K562 (cell line): ENCODE measurements around the gene COPB2. TPM values are rescaled to one million over a fixed set of nuclear protein-coding genes. Genes with fewer than 3 reads are reported as not detected.

Source experiments
- ARID1B ChIP-seq: fragments of 450-650 bp; IDR thresholded peaks from 2 replicates; pipeline ENCODE4 v1.6.1; 2016; ENCODE audit warnings: antibody characterized with exemption, mild to moderate bottlenecking, inconsistent platforms
- ATF3 ChIP-seq, 2 experiments: fragments of 450-650 bp in 1 of 2; sonication (generic) in 1 of 2; formaldehyde crosslinking in 1 of 2; IDR thresholded peaks in 1 of 2; conservative IDR thresholded peaks in 1 of 2; 2 replicates each; pipeline versions ENCODE4 v1.6.1 to v1.8.1; 2016 to 2023; ENCODE audit warnings: mild to moderate bottlenecking in 2 of 2, moderate library complexity in 2 of 2, inconsistent platforms in 1 of 2, missing genetic modification reagents in 1 of 2
- BCOR ChIP-seq: fragments of 450-650 bp; IDR thresholded peaks from 2 replicates; pipeline ENCODE4 v1.6.1; 2016
- CBX2 ChIP-seq: fragments of 200-600 bp; sonication (generic); IDR thresholded peaks from one replicate; pipeline ENCODE4 v1.6.1; 2012; ENCODE audit warnings: mild to moderate bottlenecking, low read length, inconsistent platforms; ENCODE audit not compliant: insufficient read depth, poor library complexity, severe bottlenecking
- CBX8 ChIP-seq: fragments of 200-600 bp; sonication (generic); IDR thresholded peaks from 2 replicates; pipeline ENCODE4 v1.6.1; 2012; ENCODE audit warnings: borderline replicate concordance, mixed run types, low read depth, mild to moderate bottlenecking, moderate library complexity, mixed read lengths, low read length, control low read depth, inconsistent platforms; ENCODE audit not compliant: poor library complexity, severe bottlenecking; ENCODE audit errors: extremely low read depth
- CHCHD3 ChIP-seq: fragments of 250-450 bp; sonication (Bioruptor Pico); IDR thresholded peaks from 2 replicates; pipeline ENCODE4 v2.1.2; 2022; ENCODE audit warnings: mild to moderate bottlenecking
- CREM ChIP-seq: IDR thresholded peaks from 2 replicates; pipeline ENCODE4 v1.6.1; 2014; ENCODE audit warnings: antibody characterized with exemption, low read depth
- CTBP1 ChIP-seq: fragments of 450-650 bp; IDR thresholded peaks from 2 replicates; pipeline ENCODE4 v1.6.1; 2016; ENCODE audit warnings: borderline replicate concordance
- ETV5 ChIP-seq: sonication (generic); formaldehyde crosslinking; IDR thresholded peaks from 2 replicates; pipeline ENCODE4 v1.4.0; 2020; ENCODE audit warnings: low read depth, mild to moderate bottlenecking, missing genetic modification reagents
- FOS ChIP-seq: IDR thresholded peaks from 3 replicates; pipeline ENCODE4 v1.6.1; 2011; ENCODE audit not compliant: insufficient read length; ENCODE audit errors: extremely low read depth
- FOXA3 ChIP-seq, 2 experiments: fragments of 450-650 bp in 1 of 2; sonication (generic) in 1 of 2; formaldehyde crosslinking; IDR thresholded peaks in 1 of 2; conservative IDR thresholded peaks in 1 of 2; 2 replicates each; pipeline versions ENCODE4 v1.4.0 to v1.8.0; 2020 to 2022; ENCODE audit warnings: mild to moderate bottlenecking in 2 of 2, missing genetic modification reagents in 1 of 2
- GATA2 ChIP-seq: sonication (generic); formaldehyde crosslinking; IDR thresholded peaks from 2 replicates; pipeline ENCODE4 v1.4.0; 2020; ENCODE audit warnings: mild to moderate bottlenecking, missing genetic modification reagents
- GATAD2B ChIP-seq: fragments of 450-650 bp; IDR thresholded peaks from 2 replicates; pipeline ENCODE4 v1.6.1; 2017; ENCODE audit warnings: mild to moderate bottlenecking, borderline replicate concordance
- HDAC3 ChIP-seq: fragments of 450-650 bp; IDR thresholded peaks from 2 replicates; pipeline ENCODE4 v1.6.1; 2018; ENCODE audit warnings: borderline replicate concordance, mild to moderate bottlenecking, moderate library complexity; ENCODE audit not compliant: partially characterized antibody
- MAZ ChIP-seq, 2 experiments: fragments of 450-650 bp in 1 of 2; sonication (generic) in 1 of 2; formaldehyde crosslinking; IDR thresholded peaks in 1 of 2; conservative IDR thresholded peaks in 1 of 2; 2 replicates each; pipeline versions ENCODE4 v1.4.0 to v1.5.0; 2020; ENCODE audit warnings: mild to moderate bottlenecking in 1 of 2, missing genetic modification reagents in 1 of 2
- MCM7 ChIP-seq, 2 experiments: fragments of 450-650 bp; IDR thresholded peaks; 2 replicates each; pipeline ENCODE4 v1.6.1; 2016 to 2018
- NCOA6 ChIP-seq: fragments of 450-650 bp; IDR thresholded peaks from 2 replicates; pipeline ENCODE4 v1.6.1; 2017; ENCODE audit warnings: mild to moderate bottlenecking
- NFE2 ChIP-seq: IDR thresholded peaks from 2 replicates; pipeline ENCODE4 v1.6.1; 2014; ENCODE audit warnings: antibody characterized with exemption, low read depth
- NR1H2 ChIP-seq: sonication (generic); formaldehyde crosslinking; IDR thresholded peaks from 2 replicates; pipeline ENCODE4 v1.4.0; 2020; ENCODE audit warnings: mild to moderate bottlenecking, missing genetic modification reagents
- PML ChIP-seq: IDR thresholded peaks from 2 replicates; pipeline ENCODE4 v1.6.1; 2012; ENCODE audit warnings: low read length, inconsistent platforms
- SMAD4 ChIP-seq: fragments of 250-450 bp; sonication (Bioruptor Pico); conservative IDR thresholded peaks from 2 replicates; pipeline ENCODE4 v1.8.0; 2021; ENCODE audit warnings: inconsistent platforms, mild to moderate bottlenecking, moderate library complexity
- TCF3 ChIP-seq: sonication (generic); formaldehyde crosslinking; IDR thresholded peaks from 2 replicates; pipeline ENCODE4 v1.4.0; 2020; ENCODE audit warnings: mild to moderate bottlenecking, missing genetic modification reagents
- TEAD4 ChIP-seq, 2 experiments: sonication (generic) in 1 of 2; formaldehyde crosslinking in 1 of 2; IDR thresholded peaks; 2 replicates each; pipeline versions ENCODE4 v1.6.1 to v1.8.0; 2012 to 2022; ENCODE audit warnings: borderline replicate concordance in 1 of 2, inconsistent platforms in 1 of 2, low read length in 1 of 2, mild to moderate bottlenecking in 1 of 2, missing genetic modification reagents in 1 of 2
- TRIM28 ChIP-seq: fragments of 450-650 bp; IDR thresholded peaks from 2 replicates; pipeline ENCODE4 v1.6.1; 2017
- ZNF124 ChIP-seq: sonication (generic); formaldehyde crosslinking; IDR thresholded peaks from 2 replicates; pipeline ENCODE4 v1.8.1; 2022; ENCODE audit warnings: missing genetic modification reagents
- ZNF398 ChIP-seq: fragments of 250-450 bp; sonication (Bioruptor Pico); IDR thresholded peaks from 2 replicates; pipeline ENCODE4 v1.8.0; 2021; ENCODE audit warnings: moderate library complexity, mild to moderate bottlenecking, inconsistent platforms
- ZNF780A ChIP-seq: fragments of 250-450 bp; sonication (Bioruptor Pico); IDR thresholded peaks from 2 replicates; pipeline ENCODE4 v1.5.0; 2021; ENCODE audit warnings: mild to moderate bottlenecking
- polyA plus RNA-seq, 8 experiments: library from polyadenylated mRNA; depleted of rRNA in 4 of 8; stranded (reverse) in 5 of 8; unstranded in 3 of 8; fragments of >200 nt; fragmentation: Nextera tagmentation in 2 of 8; fragmentation: Illumina TruSeq in 1 of 8; extraction: Ambion mirVana in 2 of 8; extraction: Trizol in 1 of 8; gene quantifications; 2 replicates each; pipeline versions ENCODE4 v1.2.1 to v1.2.3, GENCODE V29; 2011 to 2014; ENCODE audit warnings: inconsistent platforms in 1 of 8, missing spikeins in 1 of 8
- total RNA-seq, 7 experiments: library from RNA; depleted of rRNA in 6 of 7; stranded (reverse); fragments of >200 nt in 6 of 7; fragmentation: Illumina TruSeq in 2 of 7; extraction: Trizol in 2 of 7; gene quantifications; 2 replicates each; pipeline versions ENCODE4 v1.2.1 to v1.2.3, GENCODE V29; 2011 to 2021; ENCODE audit warnings: low replicate concordance in 1 of 7

COPB2 gene
- total and polyA plus RNA-seq, 9 of the 15 experiments (the other 6 are each of a cell fraction or from before 2014, with no cell fraction given): 64.3 to 189 (median 130) TPM

- TF ChIP-seq TEAD4 (IDR thresholded peaks at IDR 0.05; ENCODE audit: low read length) (peak; percentile 70), TEAD4 (CRISPR knock-in tag; IDR thresholded peaks at IDR 0.05; ENCODE audit: borderline replicate concordance) (no peak), MAZ (CRISPR knock-in tag; conservative IDR thresholded peaks at IDR 0.05 in 1 of 2, IDR thresholded peaks at IDR 0.05 in 1 of 2) (peak; percentile 37 to 73; a peak in 2 of 4 replicates), FOS (peak; percentile 63), ATF3 (IDR thresholded peaks at IDR 0.05) (peak; percentile 90), ATF3 (CRISPR knock-in tag; conservative IDR thresholded peaks at IDR 0.05) (no peak), CBX8 (no peak), FOXA3 (CRISPR knock-in tag; conservative IDR thresholded peaks at IDR 0.05 in 1 of 2, IDR thresholded peaks at IDR 0.05 in 1 of 2) (no peak), NFE2 (peak; percentile 49), CREM (peak; percentile 63; the same call in 1 of the 2 replicates), PML (peak; percentile 61; the same call in 1 of the 2 replicates), ZNF780A (CRISPR knock-in tag) (no peak), CHCHD3 (no peak), GATAD2B (peak; percentile 92), CBX2 (no peak), NCOA6 (no peak), HDAC3 (peak; percentile 69), ZNF398 (CRISPR knock-in tag) (no peak), SMAD4 (CRISPR knock-in tag) (peak; percentile 54; the same call in 1 of the 2 replicates), TCF3 (CRISPR knock-in tag) (peak; percentile 52), MCM7 (IDR thresholded peaks at IDR 0.05) (no peak), TRIM28 (0 out of 2 replicates have a peak, but pooled peaks have one; percentile 21), BCOR (peak; percentile 55; the same call in 1 of the 2 replicates), NR1H2 (no peak), CTBP1 (peak; percentile 89), ARID1B (peak; percentile 95), ZNF124 (CRISPR knock-in tag) (no peak), ETV5 (CRISPR knock-in tag) (peak; percentile 86; the same call in 1 of the 2 replicates), GATA2 (CRISPR knock-in tag) (peak; percentile 91)
These were observed 50.1 kb downstream of the COPB2 start (continued) for GRCh38 chr3:139339219-139339906.
